H1 (cell line): ENCODE results near the gene ARL6IP1. TPM values are rescaled to one million over a fixed set of nuclear protein-coding genes. Genes with fewer than 3 reads are reported as not detected.

Experiments used
- ATF2 ChIP-seq: IDR thresholded peaks from 2 replicates; pipeline ENCODE4 v1.6.1; 2012; ENCODE audit warnings: low read length, inconsistent platforms
- EP300 ChIP-seq, 2 experiments: IDR thresholded peaks; 1 replicate in 1 of 2; 2 replicates in 1 of 2; pipeline ENCODE4 v1.6.1; 2011 to 2012; ENCODE audit warnings: low read depth in 2 of 2, low read length in 2 of 2, mild to moderate bottlenecking in 2 of 2, borderline replicate concordance in 1 of 2, inconsistent platforms in 1 of 2, moderate library complexity in 1 of 2
- GABPA ChIP-seq: IDR thresholded peaks from 2 replicates; pipeline ENCODE4 v1.6.1; 2011; ENCODE audit warnings: mild to moderate bottlenecking, low read length, moderate library complexity, borderline replicate concordance; ENCODE audit not compliant: insufficient read depth
- HDAC6 ChIP-seq: IDR thresholded peaks from one replicate; pipeline ENCODE4 v1.7.1; 2012; ENCODE audit warnings: low read depth, mild to moderate bottlenecking, inconsistent platforms, low read length, moderate library complexity
- KDM4A ChIP-seq: IDR thresholded peaks from one replicate; pipeline ENCODE4 v1.7.1; 2012; ENCODE audit warnings: low read depth, mild to moderate bottlenecking, moderate library complexity, low read length, inconsistent platforms; ENCODE audit not compliant: severe bottlenecking
- SIX5 ChIP-seq: IDR thresholded peaks from 2 replicates; pipeline ENCODE4 v1.6.1; 2011; ENCODE audit warnings: mild to moderate bottlenecking, low read depth, low read length
- TAF7 ChIP-seq: optimal IDR thresholded peaks from 2 replicates; pipeline ENCODE3; 2011; ENCODE audit warnings: low read depth, mild to moderate bottlenecking, inconsistent platforms, low read length, moderate library complexity, borderline replicate concordance
- TCF12 ChIP-seq: IDR thresholded peaks from 2 replicates; pipeline ENCODE4 v1.6.1; 2011; ENCODE audit warnings: low read depth, mild to moderate bottlenecking, low read length
- YY1 ChIP-seq: IDR thresholded peaks from 2 replicates; pipeline ENCODE4 v1.6.1; 2011; ENCODE audit warnings: low read depth, mild to moderate bottlenecking, low read length
- ZNF274 ChIP-seq: IDR thresholded peaks from 2 replicates; pipeline ENCODE4 v1.7.0; 2012; ENCODE audit warnings: low read length, borderline replicate concordance; ENCODE audit errors: extremely low read depth
- polyA plus RNA-seq, 7 experiments: library from polyadenylated mRNA; depleted of rRNA in 3 of 7; stranded (reverse) in 5 of 7; unstranded in 2 of 7; fragments of >200 nt in 5 of 7; fragments of 200-250 nt in 2 of 7; gene quantifications; 1 replicate in 5 of 7; 2 replicates in 1 of 7; 4 replicates in 1 of 7; pipeline versions ENCODE4 v1.2.1 to v1.2.3, GENCODE V29; 2011 to 2013; ENCODE audit warnings: missing spikeins in 2 of 7, mixed read lengths in 2 of 7
- total RNA-seq: library from RNA; stranded (reverse); fragmentation: NEBNext Ultra II Directional; extraction: Animal tissue kit (Norgen Biotek cat#: 25700); gene quantifications from 2 replicates; pipeline ENCODE4 v1.2.1, GENCODE V29; 2021

The ARL6IP1 gene
- total and polyA plus RNA-seq, 2 of the 8 experiments (the other 6 are each of a cell fraction or from before 2014, with no cell fraction given): 162 to 170 TPM

- no peak for TF ChIP-seq ATF2
- no peak for TF ChIP-seq TCF12
- TF ChIP-seq SIX5: no peak
- no peak for TF ChIP-seq GABPA
- TF ChIP-seq HDAC6: no peak
- peak in 1 of 2 experiments; percentile 47; a peak in 1 of 3 replicates for TF ChIP-seq EP300 (IDR thresholded peaks at IDR 0.05; ENCODE audit: borderline replicate concordance in 1 of 2, low read depth in 2 of 2, low read length in 2 of 2)
- peak; percentile 35 for TF ChIP-seq KDM4A
- TF ChIP-seq YY1: 0 out of 2 replicates have a peak, but pooled peaks have one; percentile 33
- peak; percentile 90 for TF ChIP-seq TAF7
- no peak for TF ChIP-seq ZNF274
Observed at GRCh38 chr16:18801145-18801972, at the start of gene ARL6IP1 (continued).
